ENCODE results near the gene ZNF268.

Gene ZNF268

DNA sequence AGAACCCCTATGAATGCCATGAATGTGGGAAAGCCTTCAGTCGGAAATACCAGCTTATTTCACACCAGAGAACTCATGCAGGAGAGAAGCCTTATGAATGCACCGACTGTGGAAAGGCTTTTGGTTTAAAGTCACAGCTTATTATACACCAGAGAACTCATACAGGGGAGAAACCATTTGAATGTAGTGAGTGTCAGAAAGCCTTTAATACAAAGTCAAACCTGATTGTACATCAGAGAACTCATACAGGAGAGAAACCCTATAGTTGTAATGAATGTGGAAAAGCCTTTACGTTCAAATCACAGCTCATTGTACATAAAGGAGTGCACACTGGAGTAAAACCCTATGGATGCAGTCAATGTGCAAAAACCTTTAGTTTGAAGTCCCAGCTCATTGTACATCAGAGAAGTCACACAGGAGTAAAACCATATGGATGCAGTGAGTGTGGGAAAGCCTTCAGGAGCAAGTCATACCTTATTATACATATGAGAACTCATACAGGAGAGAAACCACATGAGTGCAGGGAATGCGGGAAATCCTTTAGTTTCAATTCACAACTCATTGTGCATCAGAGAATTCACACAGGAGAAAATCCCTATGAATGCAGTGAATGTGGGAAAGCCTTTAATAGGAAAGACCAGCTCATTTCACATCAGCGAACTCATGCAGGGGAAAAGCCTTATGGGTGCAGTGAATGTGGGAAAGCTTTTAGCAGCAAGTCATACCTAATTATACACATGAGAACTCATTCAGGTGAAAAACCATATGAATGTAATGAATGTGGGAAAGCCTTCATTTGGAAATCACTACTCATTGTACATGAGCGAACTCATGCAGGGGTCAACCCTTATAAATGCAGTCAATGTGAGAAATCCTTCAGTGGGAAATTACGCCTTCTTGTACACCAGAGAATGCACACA is 22.3 kb downstream of the ZNF268 start:
- TF ChIP-seq, protein P1, sequence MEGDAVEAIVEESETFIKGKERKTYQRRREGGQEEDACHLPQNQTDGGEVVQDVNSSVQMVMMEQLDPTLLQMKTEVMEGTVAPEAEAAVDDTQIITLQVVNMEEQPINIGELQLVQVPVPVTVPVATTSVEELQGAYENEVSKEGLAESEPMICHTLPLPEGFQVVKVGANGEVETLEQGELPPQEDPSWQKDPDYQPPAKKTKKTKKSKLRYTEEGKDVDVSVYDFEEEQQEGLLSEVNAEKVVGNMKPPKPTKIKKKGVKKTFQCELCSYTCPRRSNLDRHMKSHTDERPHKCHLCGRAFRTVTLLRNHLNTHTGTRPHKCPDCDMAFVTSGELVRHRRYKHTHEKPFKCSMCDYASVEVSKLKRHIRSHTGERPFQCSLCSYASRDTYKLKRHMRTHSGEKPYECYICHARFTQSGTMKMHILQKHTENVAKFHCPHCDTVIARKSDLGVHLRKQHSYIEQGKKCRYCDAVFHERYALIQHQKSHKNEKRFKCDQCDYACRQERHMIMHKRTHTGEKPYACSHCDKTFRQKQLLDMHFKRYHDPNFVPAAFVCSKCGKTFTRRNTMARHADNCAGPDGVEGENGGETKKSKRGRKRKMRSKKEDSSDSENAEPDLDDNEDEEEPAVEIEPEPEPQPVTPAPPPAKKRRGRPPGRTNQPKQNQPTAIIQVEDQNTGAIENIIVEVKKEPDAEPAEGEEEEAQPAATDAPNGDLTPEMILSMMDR (IDR thresholded peaks at IDR 0.05; ENCODE audit: control insufficient read depth, extremely low read depth, insufficient read depth) = no peak
- no peak overlapping the region for H3K4me3 ChIP-seq (ENCODE audit: low read depth, low read length)
- peak; percentile 46 for DNase-seq (ENCODE audit: low read depth)

DNA sequence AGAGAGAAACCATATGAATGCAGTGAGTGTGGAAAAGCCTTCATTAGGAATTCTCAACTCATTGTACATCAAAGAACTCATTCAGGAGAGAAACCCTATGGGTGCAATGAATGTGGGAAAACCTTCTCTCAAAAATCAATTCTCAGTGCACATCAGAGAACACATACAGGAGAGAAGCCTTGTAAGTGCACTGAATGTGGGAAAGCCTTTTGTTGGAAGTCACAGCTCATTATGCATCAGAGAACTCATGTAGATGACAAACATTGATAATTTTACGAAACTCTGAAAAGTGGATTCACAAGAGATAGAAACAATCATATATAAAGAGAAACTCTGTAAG is 22.9 kb downstream of the ZNF268 start:
- DNase-seq (ENCODE audit: low read depth) = no peak
- TF ChIP-seq, protein P1 (IDR thresholded peaks at IDR 0.05; ENCODE audit: control insufficient read depth, extremely low read depth, insufficient read depth) = no peak
- H3K4me3 ChIP-seq (ENCODE audit: low read depth, low read length) = no peak overlapping the region

DNA sequence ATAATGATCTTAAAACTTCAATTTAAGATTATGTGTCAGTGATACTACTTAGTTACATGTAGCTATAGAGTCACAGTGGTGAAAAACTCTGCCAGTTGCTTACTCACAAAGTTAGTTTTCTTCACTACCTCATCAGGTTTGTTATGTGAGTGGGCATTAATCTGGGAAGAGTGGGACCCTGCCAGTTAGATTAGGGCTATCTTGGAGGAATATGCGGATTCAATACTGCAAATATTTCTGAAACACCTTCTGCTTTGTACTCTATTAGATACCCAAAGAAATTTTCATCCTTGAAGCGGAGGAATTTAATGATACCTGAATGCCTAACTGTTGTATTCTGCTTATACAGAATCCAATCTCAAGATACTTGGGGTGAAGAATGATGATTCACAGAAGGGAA is 25.1 kb downstream of the ZNF268 start:
- TF ChIP-seq, protein P1 (IDR thresholded peaks at IDR 0.05; ENCODE audit: control insufficient read depth, extremely low read depth, insufficient read depth) = no peak
- H3K4me3 ChIP-seq (ENCODE audit: low read depth, low read length) = no peak overlapping the region
- no peak for DNase-seq (ENCODE audit: low read depth)

DNA sequence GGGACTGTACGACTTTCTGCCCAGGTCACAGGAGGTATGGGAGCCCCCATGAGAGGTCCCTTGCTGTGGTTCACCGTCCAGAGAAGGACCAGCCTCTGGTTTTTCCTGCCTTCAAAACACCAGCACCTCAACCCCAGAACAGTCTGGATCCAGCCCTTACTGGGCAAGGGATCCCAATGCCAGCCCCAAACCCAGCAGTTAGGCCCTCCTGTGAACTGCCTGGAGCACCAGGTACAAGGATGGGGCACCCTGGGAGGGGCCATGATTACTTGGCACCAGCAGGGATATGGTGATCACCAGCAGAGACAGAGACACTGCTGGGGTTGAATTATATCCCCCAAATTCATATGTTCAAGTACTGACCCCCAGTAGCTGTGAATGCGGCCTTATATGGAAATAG is 34.4 kb downstream of the ZNF268 start:
- TF ChIP-seq, protein P1 (IDR thresholded peaks at IDR 0.05; ENCODE audit: control insufficient read depth, extremely low read depth, insufficient read depth) = no peak
- DNase-seq (ENCODE audit: low read depth) = no peak
- H3K4me3 ChIP-seq (ENCODE audit: low read depth, low read length) = no peak overlapping the region

DNA sequence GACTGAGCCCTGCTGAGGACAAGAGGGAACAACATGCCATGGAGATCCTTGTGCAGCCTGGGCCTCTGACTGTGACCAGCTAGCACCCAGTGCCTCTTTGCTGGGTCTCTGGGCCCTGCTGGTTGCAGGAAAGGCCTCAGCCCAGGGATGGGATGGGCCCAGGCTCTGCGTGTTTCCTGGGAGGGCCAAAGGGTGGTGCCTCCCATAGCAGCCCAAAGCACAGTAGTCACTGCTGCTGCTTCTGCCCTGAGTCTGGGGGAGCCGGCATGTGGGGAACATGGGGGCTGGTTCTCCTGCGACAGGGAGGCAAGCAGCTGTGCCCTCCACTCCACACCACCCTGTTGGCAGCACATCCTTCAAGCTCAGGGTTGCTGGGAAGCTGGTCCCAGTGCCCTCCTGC is 35.9 kb downstream of the ZNF268 start:
- no peak for DNase-seq (ENCODE audit: low read depth)
- no peak overlapping the region for H3K4me3 ChIP-seq (ENCODE audit: low read depth, low read length)
- TF ChIP-seq, protein P1 (IDR thresholded peaks at IDR 0.05; ENCODE audit: control insufficient read depth, extremely low read depth, insufficient read depth) = no peak

DNA sequence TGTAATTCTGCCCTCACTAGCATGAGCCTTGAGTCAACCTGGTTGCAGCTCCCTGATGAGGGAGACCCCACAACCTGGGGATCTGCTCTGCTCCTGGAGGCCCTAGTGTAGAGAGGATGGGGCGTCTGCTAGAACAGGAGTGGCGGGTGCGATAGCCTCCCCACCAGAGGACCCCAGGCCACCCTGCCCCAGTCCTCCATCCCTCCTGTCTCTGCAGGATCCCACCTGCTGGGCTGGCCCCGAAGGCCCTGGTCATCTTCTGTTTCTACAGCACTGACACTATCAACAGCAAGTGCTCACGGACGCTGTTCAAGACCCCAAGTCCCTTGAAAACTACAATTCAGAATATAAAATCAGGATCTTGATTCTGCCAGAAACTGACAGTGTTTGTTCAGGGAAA is 39.2 kb downstream of the ZNF268 start:
- no peak overlapping the region for H3K4me3 ChIP-seq (ENCODE audit: low read depth, low read length)
- TF ChIP-seq, protein P1 (IDR thresholded peaks at IDR 0.05; ENCODE audit: control insufficient read depth, extremely low read depth, insufficient read depth) = no peak
- DNase-seq (ENCODE audit: low read depth) = no peak

DNA sequence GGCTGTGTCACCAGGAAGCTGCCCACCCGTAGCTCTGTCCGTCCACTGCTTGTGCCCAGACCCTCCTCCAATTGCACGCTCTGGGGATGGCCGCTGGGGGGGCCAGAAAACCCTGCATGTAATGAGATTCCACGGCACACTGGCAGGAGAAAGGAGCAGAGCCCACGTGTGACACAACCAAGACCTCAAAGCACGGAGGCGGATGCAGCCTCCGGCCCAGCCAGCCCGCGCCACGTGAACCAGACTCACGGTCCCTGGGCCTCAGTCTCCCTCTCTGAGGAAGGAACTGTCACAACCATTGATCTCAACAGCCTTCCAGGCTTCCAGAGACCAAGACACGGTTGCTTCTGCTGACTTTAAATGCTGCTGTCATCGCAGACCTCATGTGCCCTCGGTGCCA is 39.9 kb downstream of the ZNF268 start:
- no peak overlapping the region for H3K4me3 ChIP-seq (ENCODE audit: low read depth, low read length)
- TF ChIP-seq, protein P1 (IDR thresholded peaks at IDR 0.05; ENCODE audit: control insufficient read depth, extremely low read depth, insufficient read depth) = no peak
- DNase-seq (ENCODE audit: low read depth) = no peak

All from LNCaP clone FGC (cell line).